ENCODE data around the gene MT4. TPM values are rescaled to one million over a fixed set of nuclear protein-coding genes. Genes with fewer than 3 reads are reported as not detected.

The MT4 gene
- total and polyA plus RNA-seq, 2 of the 4 experiments (the other 2 are of a cell fraction), result not detected

DNA sequence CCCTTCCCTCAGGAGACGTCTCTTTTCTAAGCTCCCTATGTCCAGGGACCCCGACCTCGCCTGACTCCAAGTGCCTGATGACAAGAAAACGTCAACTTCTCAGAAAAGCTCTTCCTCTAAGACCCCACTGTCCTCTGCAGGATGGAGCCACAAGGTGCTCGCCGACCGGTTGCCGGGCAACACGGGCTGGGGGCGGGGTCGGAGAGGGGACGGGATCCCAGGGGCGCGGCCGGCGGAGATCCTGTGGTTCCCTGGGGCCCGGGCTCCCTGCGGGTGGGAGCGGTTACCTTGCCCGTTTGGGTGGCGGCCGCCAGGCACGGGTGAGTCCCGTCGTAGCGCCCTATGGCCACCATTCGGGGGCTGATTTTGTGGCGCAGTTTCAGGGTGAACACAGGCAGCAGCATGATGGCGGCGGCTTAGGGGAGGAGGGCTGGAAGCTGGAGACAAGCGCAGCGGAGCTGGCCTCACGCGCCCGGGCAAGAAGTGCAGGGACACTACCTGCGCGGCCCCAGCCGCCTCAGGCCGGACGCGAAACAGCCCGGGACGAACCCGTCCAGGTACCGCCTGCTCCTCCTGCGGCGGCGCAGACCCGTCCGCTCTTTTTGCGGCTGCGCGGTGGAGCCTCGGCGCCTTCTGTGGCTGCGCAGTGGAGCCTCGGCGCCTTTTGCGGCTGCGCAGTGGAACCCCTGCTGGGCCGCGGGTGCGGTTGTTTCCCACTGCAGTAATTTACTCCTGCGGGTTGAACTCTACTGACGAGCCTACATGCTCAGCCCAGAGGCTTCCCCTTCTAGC is 45.2 kb upstream of the MT4 start, which contains the start of gene BBS2 (continued):
- TF ChIP-seq RAD21 (IDR thresholded peaks at IDR 0.05; ENCODE audit: low read length), result no peak
- TF ChIP-seq BHLHE40 (IDR thresholded peaks at IDR 0.05; ENCODE audit: low read depth, low read length), result no peak

- Histone ChIP-seq H3K18ac (ENCODE audit: low read depth, low read length) (peak overlapping the region; percentile 81; the same call in 1 of the 2 replicates), H4K20me1 (ENCODE audit: insufficient read depth, low read length) (0 out of 2 replicates have a peak, but pooled peaks cover 6% of the 10 kb centered on the region), H3K9me3 (ENCODE audit: control insufficient read depth, insufficient read depth, low read length) (no peaks in the 10 kb centered on the region), H3K4me2 (ENCODE audit: low read depth, low read length) (peak overlapping the region; percentile 99), H3K36me3 (ENCODE audit: control insufficient read depth, insufficient read depth, low read length) (no peaks in the 10 kb centered on the region), H2BK5ac (ENCODE audit: low read depth, low read length, poor library complexity, severe bottlenecking) (peak overlapping the region; percentile 72), H3K14ac (replicated peaks; ENCODE audit: low read depth, low read length) (peak overlapping the region; percentile 97), H2AFZ (replicated peaks; ENCODE audit: low read length, poor library complexity) (peak overlapping the region; percentile 98), H3K4ac (ENCODE audit: low read depth, low read length) (peak overlapping the region; percentile 91), H2BK15ac (ENCODE audit: low read depth, low read length) (no peak overlapping the region), H3K4me3 (ENCODE audit: insufficient read depth, low read depth, low read length) (peak overlapping the region; percentile 92), H3K9ac (ENCODE audit: low read depth, low read length) (peak overlapping the region; percentile 95), H3K27me3 (ENCODE audit: control insufficient read depth, insufficient read depth, low read length) (no peaks in the 10 kb centered on the region), H4K91ac (ENCODE audit: insufficient read depth, low read depth, low read length) (peak overlapping the region; percentile 95), H3K79me1 (ENCODE audit: low read depth in 1 of 2, low read length in 2 of 2) (peaks cover 18 to 21% of the 10 kb centered on the region in 2 experiments), H4K8ac (ENCODE audit: low read depth in 2 of 2, low read length in 2 of 2) (peak overlapping the region; percentile 99 to 100), H2AK9ac (replicated peaks; ENCODE audit: low read depth, low read length, poor library complexity) (peak overlapping the region; percentile 79), H3K4me1 (ENCODE audit: control insufficient read depth, insufficient read depth, low read length) (peaks cover 3% of the 10 kb centered on the region; the same call in 1 of the 2 replicates), H3K9me1 (ENCODE audit: insufficient read depth, low read length) (peaks cover 7% of the 10 kb centered on the region; the same call in 1 of the 2 replicates), H3K23ac (ENCODE audit: low read depth, low read length) (peak overlapping the region; percentile 74; the same call in 1 of the 2 replicates), H2BK120ac (ENCODE audit: low read depth, low read length) (no peak overlapping the region), H3K27ac (ENCODE audit: insufficient read depth, low read length) (peak overlapping the region; percentile 68), H4K5ac (ENCODE audit: low read depth, low read length) (peak overlapping the region; percentile 100), H2AK5ac (ENCODE audit: low read depth, low read length) (peak overlapping the region; percentile 59; the same call in 1 of the 2 replicates), H2BK20ac (ENCODE audit: low read depth, low read length) (no peak overlapping the region), H3K56ac (ENCODE audit: extremely low read depth, insufficient read depth, low read length) (peak overlapping the region; percentile 69; the same call in 1 of the 2 replicates)
- WGBS, 2 experiments (ENCODE audit: extremely low coverage in 2 of 2, insufficient read length in 1 of 2), result no CpG with 5 or more reads among the region's 4 CpGs
- no peak for TF ChIP-seq FOS (IDR thresholded peaks at IDR 0.05; ENCODE audit: low read depth, low read length)
- TF ChIP-seq CHD1 (IDR thresholded peaks at IDR 0.05; ENCODE audit: low read depth, low read length), result no peak
- no peak for TF ChIP-seq POLR2A (IDR thresholded peaks at IDR 0.05; ENCODE audit: low read depth, low read length)
- TF ChIP-seq MXI1 (IDR thresholded peaks at IDR 0.05; ENCODE audit: borderline replicate concordance, low read depth, low read length), result no peak
- TF ChIP-seq, protein P1, sequence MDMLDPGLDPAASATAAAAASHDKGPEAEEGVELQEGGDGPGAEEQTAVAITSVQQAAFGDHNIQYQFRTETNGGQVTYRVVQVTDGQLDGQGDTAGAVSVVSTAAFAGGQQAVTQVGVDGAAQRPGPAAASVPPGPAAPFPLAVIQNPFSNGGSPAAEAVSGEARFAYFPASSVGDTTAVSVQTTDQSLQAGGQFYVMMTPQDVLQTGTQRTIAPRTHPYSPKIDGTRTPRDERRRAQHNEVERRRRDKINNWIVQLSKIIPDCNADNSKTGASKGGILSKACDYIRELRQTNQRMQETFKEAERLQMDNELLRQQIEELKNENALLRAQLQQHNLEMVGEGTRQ (IDR thresholded peaks at IDR 0.05; ENCODE audit: low read depth, low read length), result no peak
- dilution Hi-C loops (cut with HindIII; ENCODE audit: low sequenced_read_pairs, unreplicated experiment) (no loop called here), in situ Hi-C loops (cut with MboI; ENCODE audit: low sequenced_read_pairs) (no loop called here), intact Hi-C loops (cut with micrococcal nuclease) (no loop called here)
- POLR2A ChIA-PET (ENCODE audit: unreplicated experiment), result no interaction called here
- CTCF ChIA-PET, result no interaction called here
- DNase-seq (no peak), ATAC-seq (ENCODE audit: low read depth) (no peak)
- no TSS peak for BruUV-seq (replicated peaks)
Observed at GRCh38 chr16:56520251-56520577, 44.7 kb upstream of the MT4 start.

Measured in IMR-90 (cell line).